Calu3 (cell line): ENCODE measurements around the gene BMPR1B. TPM values are rescaled to one million over a fixed set of nuclear protein-coding genes. Genes with fewer than 3 reads are reported as not detected.

Source experiments
- BruUV-seq: library from RNA; stranded (reverse); fragments of 400-500 nt; replicated peaks from 2 replicates; lab custom pipeline; 2021; lab: Mats Ljungman, UMichigan
- CTCF ChIA-PET: fragments of 300-600 bp; sonication (Branson Sonifier 250); formaldehyde crosslinking; loops from one replicate; lab custom pipeline; 2022; ENCODE audit warnings: antibody characterized with exemption; lab: Charles Lee
- DNase-seq: peaks from one replicate; pipeline ENCODE4 v3.0.0; 2022
- H3K27ac Mint-ChIP-seq: one replicate; pipeline ENCODE4 v1.8.0; 2022; ENCODE audit warnings: mixed read lengths; ENCODE audit not compliant: unreplicated experiment
- H3K27me3 Mint-ChIP-seq: one replicate; pipeline ENCODE4 v1.8.0; 2022; ENCODE audit warnings: mixed read lengths; ENCODE audit not compliant: unreplicated experiment
- H3K36me3 Mint-ChIP-seq: one replicate; pipeline ENCODE4 v1.8.0; 2022; ENCODE audit warnings: mild to moderate bottlenecking, moderate library complexity, mixed read lengths; ENCODE audit not compliant: insufficient read depth, unreplicated experiment
- H3K4me1 Mint-ChIP-seq: one replicate; pipeline ENCODE4 v1.8.0; 2022; ENCODE audit warnings: mild to moderate bottlenecking, low read depth, mixed read lengths; ENCODE audit not compliant: unreplicated experiment
- H3K4me3 Mint-ChIP-seq: one replicate; pipeline ENCODE4 v1.8.0; 2022; ENCODE audit warnings: mild to moderate bottlenecking, low read depth, moderate library complexity, mixed read lengths; ENCODE audit not compliant: unreplicated experiment
- H3K9me3 Mint-ChIP-seq: one replicate; pipeline ENCODE4 v1.8.0; 2022; ENCODE audit warnings: low read depth, mixed read lengths; ENCODE audit not compliant: unreplicated experiment
- CTCF ChIP-seq: fragments of 200-600 bp; IDR thresholded peaks from one replicate; pipeline ENCODE4 v1.8.0; 2022; ENCODE audit warnings: antibody characterized with exemption; ENCODE audit not compliant: unreplicated experiment
- intact Hi-C: fragments of 100-400 bp; cut with micrococcal nuclease; formaldehyde crosslinking; loops from one replicate; pipeline ENCODE4 v1.10.0; 2022; ENCODE audit not compliant: unreplicated experiment
- total RNA-seq: library from RNA; stranded (reverse); gene quantifications from 2 replicates; pipeline ENCODE4 v1.2.3, GENCODE V29; 2022

The BMPR1B gene
- total RNA-seq, 1 experiment from 2014 or later: 9.2 TPM

DNA sequence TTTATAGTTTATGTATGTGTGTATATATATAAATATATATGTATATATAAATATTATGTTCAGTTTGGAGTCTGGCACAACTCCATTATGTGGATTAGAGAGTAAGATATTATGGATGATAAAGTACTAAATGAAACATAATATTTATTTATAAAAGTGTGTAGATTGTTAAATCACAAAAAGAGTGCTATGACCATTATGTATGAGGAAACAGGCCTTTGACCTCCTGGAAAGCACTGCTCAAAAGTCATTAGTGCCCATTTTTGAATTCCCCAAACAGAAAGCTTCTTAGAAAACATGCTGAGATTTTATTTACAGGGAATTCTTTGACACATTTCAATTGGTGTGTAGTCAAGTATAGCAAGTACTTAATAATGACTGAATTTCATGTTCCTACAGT is 399.8 kb downstream of the BMPR1B start:
- DNase-seq: no peak
- no peak overlapping the region for H3K4me3 Mint-ChIP-seq
- no peaks in the 10 kb centered on the region for H3K9me3 Mint-ChIP-seq
- BruUV-seq: no TSS peak
- no peaks in the 10 kb centered on the region for H3K36me3 Mint-ChIP-seq
- H3K27me3 Mint-ChIP-seq: no peaks in the 10 kb centered on the region
- no peak overlapping the region for H3K27ac Mint-ChIP-seq
- intact Hi-C loops: loop anchor here (5.0 kb wide), 1 partner anchor 1995 kb away; no protein-coding TSS in a partner anchor
- CTCF ChIA-PET: no interaction called here
- TF ChIP-seq CTCF: no peak
- H3K4me1 Mint-ChIP-seq: no peaks in the 10 kb centered on the region

DNA sequence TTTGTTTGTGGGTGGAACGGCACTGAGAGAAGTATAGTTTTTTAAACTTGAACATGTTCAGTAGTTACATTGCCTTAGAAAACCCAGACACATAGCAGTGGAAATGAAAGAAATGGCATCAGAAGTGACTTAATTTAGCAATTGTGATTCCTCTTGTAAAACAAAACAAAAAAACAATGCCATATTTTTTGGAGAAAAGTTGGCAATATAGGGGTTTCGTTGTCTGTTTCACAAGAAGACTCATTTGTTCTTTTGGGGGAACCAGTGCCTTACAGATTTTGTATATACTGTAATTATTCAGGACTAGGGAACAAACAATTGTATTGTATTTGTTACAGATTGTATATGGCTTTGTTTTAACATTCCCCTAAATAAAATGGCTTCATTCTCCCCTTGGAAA is 400.3 kb downstream of the BMPR1B start:
- DNase-seq: no peak
- H3K27me3 Mint-ChIP-seq: no peaks in the 10 kb centered on the region
- no peak for TF ChIP-seq CTCF
- BruUV-seq: no TSS peak
- no peaks in the 10 kb centered on the region for H3K9me3 Mint-ChIP-seq
- intact Hi-C loops: loop anchor here (5.0 kb wide), 1 partner anchor 1994 kb away; no protein-coding TSS in a partner anchor
- no peak overlapping the region for H3K4me3 Mint-ChIP-seq
- no peak overlapping the region for H3K27ac Mint-ChIP-seq
- H3K36me3 Mint-ChIP-seq: no peaks in the 10 kb centered on the region
- H3K4me1 Mint-ChIP-seq: no peaks in the 10 kb centered on the region
- CTCF ChIA-PET: no interaction called here

DNA sequence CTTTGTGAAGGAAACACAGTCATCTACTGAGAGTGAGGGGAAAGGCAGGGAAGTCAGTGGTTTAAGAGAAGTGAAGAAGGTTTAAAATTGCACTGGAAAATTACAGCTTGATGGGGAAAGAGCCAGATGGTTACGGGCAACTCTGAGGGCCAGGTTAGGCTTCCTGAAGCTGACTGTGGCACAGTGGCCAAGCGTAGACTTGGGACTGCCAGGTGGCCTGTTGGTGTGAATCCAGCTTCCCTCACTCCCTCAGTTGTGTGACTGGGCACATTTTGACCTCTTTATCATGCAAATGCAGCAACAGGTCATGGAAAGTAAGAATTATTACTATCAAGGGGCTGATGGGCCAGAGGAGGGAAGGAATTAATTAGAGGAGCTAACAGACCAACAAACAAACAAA is 400.9 kb downstream of the BMPR1B start:
- Mint-ChIP-seq H3K27ac (no peak overlapping the region), H3K4me3 (no peak overlapping the region), H3K9me3 (no peaks in the 10 kb centered on the region), H3K27me3 (no peaks in the 10 kb centered on the region), H3K4me1 (no peaks in the 10 kb centered on the region), H3K36me3 (no peaks in the 10 kb centered on the region)
- no TSS peak for BruUV-seq
- CTCF ChIA-PET: no interaction called here
- TF ChIP-seq CTCF: no peak
- intact Hi-C loops: loop anchor here (5.0 kb wide), 1 partner anchor 1994 kb away; no protein-coding TSS in a partner anchor
- DNase-seq: no peak

DNA sequence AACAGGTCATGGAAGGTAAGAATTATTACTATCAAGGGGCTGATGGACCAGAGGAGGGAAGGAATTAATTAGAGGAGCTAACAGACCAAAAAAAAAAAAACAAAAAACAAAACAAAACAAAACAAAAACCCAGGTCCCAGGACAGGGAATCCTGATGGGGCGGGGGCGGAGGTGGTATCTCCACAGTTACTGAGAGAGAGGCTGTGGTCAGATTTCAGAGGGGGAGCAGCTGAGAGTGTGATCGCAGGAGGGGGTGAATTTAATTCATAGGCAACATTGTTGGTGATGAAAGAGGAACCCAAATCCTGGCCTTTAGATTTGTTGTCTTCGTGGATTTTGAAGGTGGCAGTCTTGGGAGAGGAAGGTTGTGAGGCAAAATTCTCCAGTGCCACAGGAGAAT is 401.6 kb downstream of the BMPR1B start:
- Mint-ChIP-seq H3K4me3 (no peak overlapping the region), H3K36me3 (no peaks in the 10 kb centered on the region), H3K27me3 (no peaks in the 10 kb centered on the region), H3K4me1 (no peaks in the 10 kb centered on the region), H3K9me3 (no peaks in the 10 kb centered on the region), H3K27ac (no peak overlapping the region)
- no peak for DNase-seq
- CTCF ChIA-PET: no interaction called here
- intact Hi-C loops: loop anchor here (5.0 kb wide), 1 partner anchor 1993 kb away; no protein-coding TSS in a partner anchor
- no peak for TF ChIP-seq CTCF
- BruUV-seq: no TSS peak
